ENCODE results near the gene RRN3.
"Not testable (repeated sequence)": the region's sequence is repeated elsewhere in the genome, so short reads cannot be mapped to it uniquely, and the experiment has no call there.

Gene RRN3

DNA sequence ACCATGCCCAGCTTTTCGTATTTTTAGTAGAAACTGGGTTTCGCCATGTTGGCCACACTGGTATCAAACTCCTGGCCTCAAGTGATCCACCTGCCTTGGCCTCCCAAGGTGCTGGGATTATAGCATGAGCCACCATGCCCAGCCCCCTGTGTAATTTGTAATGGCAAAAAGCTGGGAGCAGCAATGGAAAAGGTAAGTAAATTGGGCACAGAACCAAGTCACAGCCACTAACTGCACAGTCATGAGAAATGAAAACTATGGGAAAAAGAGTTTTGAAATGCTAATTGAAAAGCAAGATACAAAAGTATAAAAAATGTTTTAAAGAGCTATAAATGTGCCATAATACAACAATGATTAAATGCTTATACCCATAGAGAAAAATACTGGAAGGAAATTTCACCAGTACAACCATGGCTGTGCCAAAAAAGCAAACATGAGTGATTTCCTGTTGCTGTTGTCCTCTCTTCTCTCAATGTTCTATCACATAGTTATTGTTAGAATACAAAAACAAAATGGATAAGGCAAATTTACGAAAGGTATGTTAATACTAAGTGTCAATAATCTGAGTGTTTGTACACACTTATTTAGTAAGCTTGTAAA, 44.4 kb downstream of the RRN3 start:
- DNase-seq: no peak

DNA sequence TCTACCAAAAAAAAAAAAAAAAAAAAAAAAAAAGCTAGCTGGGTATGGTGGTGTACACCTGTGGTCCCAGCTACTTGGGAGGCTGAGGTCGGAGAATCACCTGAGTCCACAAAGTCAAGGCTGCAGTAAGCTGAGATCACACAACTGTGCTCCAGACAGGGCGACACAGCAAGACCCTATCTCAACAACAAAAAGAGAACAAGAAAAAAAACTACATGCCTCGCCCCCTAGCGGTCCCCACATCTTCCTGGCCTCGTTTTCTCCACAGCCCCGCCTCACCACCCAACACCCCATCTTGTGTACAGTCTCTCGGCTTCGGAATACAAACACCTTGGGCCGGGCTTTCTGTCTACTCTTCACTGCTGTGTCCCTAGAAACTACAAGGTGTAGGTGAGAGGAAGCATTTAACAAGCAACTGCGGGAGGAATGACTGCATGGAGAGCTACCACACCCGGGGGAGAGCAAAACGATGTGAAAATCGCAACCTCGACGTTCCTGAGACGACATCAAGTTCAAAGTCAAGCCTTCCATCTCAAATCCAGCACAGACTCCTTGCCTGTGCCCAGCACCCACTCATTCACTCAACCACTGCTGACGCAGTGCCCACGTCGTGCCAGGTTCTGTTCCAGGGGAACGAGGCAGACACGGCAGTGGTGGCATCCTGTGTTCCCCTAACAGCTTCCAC, 47.2 kb downstream of the RRN3 start:
- DNase-seq: no peak

DNA sequence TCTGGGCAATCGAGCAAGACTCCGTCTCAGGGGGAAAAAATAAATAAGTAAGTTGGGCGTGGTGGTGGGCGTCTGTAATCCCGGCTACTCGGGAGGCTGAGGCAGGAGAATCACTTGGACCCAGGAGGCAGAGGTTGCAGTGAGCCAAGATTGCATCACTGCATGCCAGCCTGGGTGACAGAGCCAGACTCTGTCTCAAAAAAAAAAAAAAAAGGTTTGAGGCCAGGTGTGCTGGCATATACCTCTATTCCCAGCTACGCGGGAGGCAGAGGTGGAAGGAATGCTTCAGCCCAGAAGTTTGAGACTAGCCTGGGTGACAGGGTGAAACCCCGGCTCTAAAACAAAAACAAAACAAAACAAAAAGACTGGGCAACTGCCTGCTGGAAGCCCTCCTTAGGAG, 48.8 kb downstream of the RRN3 start:
- DNase-seq: not testable (repeated sequence)

- DNase-seq: no peak
These were observed 49.8 kb downstream of the RRN3 start for GRCh38 chr16:15044286-15044685.

DNA sequence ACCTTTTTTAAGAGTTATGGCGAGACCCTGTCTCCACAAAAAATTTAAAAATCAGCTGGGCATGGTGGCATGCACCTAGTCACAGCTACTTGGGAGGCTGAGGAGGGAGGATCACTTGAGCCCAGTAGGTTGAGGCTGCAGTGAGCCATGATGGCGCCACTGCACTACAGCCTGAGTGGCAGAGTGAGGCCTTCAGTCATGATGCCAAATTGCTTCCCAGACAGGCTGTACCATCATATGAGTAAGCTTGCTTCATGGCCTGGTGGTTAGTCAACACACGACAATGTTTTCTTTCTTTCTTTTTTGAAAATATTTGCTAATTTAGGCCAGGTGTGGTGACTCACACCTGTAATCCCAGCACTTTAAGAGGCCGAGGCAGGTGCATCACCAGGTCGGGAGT, 50.7 kb downstream of the RRN3 start:
- no peak for DNase-seq

- no peak for DNase-seq
These were observed 52.6 kb downstream of the RRN3 start for GRCh38 chr16:15041271-15042004.

DNA sequence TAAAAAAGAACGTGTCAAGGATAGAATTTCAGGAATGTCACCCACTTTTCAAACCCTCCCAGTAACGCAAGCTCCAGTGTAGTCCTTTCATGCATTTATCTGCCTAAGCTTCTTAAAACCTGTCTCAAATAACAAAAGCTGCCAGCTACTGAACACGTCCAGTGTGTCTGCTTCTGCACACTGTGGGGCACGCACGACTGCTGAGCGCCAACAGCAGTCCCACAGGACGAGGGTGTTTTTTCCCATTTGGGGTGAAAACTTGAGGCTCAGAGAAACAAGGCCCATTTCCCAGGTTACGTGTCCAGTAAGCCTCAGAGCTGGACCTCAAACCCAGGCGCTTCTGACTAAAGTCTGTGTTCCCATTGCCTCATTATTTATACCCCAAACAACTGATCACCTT, 55.4 kb downstream of the RRN3 start:
- no peak for DNase-seq

DNA sequence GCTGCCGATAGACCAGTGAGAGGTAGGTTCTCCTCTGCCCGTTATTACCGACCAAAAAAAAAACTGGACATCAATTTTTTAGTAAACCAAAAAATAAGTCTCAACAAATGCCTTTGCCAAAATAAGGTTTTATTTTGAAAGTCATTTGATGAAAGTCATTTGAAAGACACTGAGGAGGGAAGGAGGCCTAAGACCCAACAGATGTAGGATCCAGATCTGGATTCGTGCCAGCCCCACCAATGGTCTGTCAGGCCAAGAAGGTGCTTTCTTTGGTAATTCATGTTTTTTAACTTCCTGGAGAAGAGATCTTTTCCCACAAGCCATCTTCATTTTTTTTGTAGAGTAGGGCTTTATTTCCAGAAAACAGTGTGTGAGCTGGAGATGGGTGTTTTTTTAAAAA, 56.3 kb downstream of the RRN3 start:
- DNase-seq: no peak

DNA sequence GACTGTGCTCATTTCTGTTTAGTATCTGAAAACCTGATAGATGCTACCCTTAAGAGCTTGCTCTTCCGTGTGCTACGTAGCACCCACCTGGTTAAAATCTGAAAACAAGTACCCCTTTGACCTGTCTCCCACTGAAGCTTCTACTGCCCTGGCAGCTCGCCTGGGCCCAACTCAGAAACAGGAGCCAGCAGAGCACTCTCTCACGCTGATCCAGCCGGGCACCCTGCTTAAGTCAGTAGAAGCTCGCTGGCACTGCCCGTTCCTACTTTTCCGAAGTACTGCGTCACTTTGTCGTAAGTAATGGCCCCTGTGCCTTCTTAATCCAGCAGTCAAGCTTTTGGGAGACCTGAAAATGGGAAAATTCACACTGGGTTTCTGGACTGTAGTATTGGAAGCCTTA, 57.1 kb downstream of the RRN3 start:
- DNase-seq: no peak

DNA sequence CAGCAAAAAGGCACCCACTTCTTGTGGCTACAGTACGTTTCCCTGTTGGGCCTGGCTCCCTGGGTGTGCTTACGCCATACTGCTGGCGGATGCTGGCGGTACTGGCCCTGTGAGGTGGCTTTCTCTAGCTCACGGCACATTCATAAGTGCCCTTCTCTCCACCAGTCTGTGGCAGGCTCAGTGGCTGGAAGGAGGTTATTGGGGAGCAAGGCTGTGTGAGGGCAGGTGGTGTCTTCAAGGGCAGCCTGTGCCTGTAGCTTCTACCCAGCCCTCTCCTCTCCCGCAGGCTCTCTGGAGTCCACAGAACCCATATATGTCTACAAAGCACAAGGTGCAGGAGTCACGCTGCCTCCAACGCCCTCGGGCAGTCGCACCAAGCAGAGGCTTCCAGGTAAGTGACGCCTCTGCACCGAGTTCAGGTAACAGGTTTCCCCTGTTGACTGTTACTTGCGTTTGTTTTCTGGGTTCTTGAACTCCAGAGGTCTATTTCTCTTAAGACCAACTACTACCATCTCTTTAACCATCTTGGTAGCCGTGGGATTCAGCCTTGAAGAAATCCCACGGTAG, 58.8 kb downstream of the RRN3 start:
- DNase-seq: no peak

- no peak for DNase-seq
These were observed 59.6 kb downstream of the RRN3 start for GRCh38 chr16:15034266-15035162.

DNA sequence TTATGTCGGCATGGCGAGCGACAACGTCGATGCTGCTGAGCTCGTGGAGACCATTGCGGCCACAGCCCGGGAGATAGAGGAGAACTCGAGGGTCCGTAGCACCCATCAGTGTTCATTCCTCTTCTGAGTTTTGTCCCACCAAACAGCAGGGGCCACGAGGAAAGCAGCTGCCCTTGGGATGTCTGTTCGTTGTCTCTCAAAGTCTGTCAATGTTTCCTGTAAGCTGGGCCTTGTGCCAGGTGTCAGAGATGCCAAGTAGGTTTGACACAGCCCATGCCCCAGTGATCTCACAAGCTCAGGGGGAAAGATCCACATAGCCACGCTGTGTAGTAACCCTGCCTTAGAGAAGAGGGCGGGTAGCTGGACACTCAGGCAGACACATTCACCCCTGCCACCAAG, 60.8 kb downstream of the RRN3 start:
- no peak for DNase-seq

GRCh38 chr16:15032547-15033308, 61.3 kb downstream of the RRN3 start:
- no peak for DNase-seq

GRCh38 chr16:15031586-15031985, 62.5 kb downstream of the RRN3 start:
- no peak for DNase-seq

DNA sequence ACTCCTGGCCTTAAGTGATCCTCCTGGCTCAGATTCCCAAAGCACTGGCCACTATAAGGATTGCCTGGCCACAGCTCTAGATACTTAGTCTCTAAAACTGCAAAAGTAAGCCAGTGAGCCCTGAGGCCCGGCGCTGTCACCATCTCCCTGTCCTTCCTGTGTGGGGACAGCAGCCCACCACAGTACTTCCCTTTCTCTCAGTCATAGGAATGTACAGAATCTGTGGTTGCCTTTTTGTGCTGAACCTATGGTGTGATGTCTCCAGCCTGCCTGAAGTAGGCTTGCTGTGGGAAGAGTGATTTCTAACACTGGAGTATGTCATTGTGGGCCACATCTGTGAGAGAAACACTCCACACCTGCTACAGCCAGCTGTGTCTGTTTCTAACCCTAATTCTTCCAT, 62.9 kb downstream of the RRN3 start:
- DNase-seq: no peak

- DNase-seq: not testable (repeated sequence)
These were observed 64.3 kb downstream of the RRN3 start for GRCh38 chr16:15029749-15030148.

DNA sequence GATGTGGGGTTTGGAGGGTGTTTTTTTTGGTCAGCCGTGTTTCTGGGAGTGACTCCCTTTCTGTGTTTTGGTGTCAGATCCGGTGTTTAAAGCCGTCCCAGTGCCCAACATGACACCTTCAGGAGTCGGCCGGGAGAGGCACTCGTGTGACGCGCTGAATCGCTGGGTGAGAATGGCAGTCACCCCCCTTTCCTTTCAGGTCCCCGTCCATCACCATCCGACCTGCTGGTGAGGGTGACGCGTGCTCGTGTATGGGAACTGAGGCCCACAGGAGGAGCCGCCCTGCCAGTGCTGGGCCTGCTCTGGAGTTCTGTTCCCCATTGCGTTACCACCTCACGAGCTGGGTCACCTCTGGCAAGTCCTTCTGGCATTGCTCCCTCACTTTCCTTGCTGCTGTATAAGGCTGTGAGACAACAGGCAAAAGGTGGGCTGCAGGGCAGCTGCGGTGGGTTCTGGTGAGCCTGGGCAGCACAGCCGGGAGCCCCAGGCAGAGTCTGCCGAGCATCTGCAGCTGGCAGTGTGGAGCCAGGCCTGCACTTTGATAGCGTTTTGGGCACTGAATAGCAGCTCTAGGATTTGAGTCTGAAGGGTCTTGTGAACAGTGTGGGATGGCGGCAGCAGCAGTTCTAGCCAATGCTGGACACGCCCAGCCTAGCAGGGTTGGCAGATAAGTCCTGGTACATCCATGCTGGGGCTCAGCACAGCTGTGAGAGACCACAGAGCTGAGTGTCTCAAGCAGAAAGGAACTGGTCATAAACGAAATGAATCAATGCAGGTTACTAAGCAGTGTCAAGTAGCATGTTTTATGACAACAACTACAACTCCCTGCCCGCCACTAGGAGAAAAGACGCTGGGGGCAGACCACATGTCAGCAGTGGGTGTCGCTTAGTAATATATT, 65.0 kb downstream of the RRN3 start:
- peak; percentile 28 for DNase-seq

GRCh38 chr16:15028345-15028715, 65.7 kb downstream of the RRN3 start:
- not testable (repeated sequence) for DNase-seq

DNA sequence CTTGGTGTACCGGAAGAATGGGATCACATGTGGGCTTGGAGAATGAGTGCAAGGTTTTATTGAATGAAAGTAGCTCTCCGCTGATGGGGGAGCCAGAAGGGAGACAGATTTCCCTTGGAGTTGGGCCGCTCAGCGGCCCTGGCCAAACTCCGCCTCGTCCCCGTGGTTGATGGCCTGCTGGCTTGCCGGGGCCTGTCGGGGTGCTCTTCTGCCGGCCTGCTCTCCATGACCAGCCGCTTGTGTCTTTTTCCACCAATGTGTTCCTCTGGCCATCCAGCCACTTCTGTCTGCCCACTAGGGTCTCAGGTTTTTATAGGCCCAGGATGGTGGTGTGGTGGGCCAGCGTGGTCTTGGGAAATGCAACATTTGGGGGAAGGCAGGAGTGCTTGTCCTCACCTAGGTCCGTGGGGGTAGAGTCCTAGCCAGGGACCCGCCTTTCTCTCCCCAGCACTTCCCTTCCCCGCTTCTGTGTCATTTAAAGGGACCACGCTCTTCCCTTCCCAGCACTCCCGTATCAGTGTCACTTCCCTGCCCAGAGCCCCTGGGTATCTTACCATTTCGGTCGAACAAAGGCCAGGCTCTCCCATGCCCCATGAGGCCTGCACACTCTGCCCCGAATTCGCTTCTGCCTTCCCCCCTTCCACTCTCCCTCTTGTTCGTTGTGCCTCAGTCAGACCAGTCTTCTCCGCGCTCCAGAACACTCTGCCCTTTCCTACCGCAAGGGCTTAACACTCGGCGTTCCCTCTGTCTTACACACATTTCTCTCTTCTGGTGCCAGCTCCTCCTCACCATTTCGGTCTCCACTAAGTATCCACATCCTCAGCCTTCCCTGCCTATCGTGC, 66.3 kb downstream of the RRN3 start:
- not testable (repeated sequence) for DNase-seq

DNA sequence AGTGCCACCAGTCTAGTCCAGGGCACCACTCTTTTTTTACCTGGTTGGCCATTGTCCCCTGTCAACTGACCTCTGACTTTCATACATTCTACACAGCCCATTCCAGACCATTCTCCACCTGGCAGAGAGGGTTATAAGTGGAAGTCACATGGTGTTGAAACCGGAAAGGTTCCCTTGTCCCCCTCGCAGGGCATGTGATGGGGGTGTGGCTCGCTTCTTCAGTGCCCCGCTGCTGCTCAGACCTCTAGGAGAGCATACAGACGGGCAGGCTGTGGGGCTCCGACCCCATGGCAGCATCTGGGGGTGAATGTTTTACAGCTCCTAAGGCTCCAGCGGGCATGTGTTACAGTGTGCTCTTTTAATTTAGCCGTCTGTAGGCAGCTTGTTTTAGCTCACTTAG, 67.0 kb downstream of the RRN3 start:
- DNase-seq: not testable (repeated sequence)
